Thyroid gland (tissue), 4 donors: ENCODE data around the gene MN1.

Experiments
- POLR2A ChIP-seq, 2 donors: fragments of 450-650 bp; IDR thresholded peaks; one replicate each; pipeline ENCODE4 v1.6.1; 2017; ENCODE audit warnings: antibody characterized with exemption in 2 of 2, mild to moderate bottlenecking in 2 of 2, moderate library complexity in 1 of 2
- TF ChIP-seq, protein P1 (sequence below), 6 experiments: fragments of 200-600 bp in 3 of 6; fragments of 450-650 bp in 3 of 6; sonication (generic) in 3 of 6; IDR thresholded peaks; one replicate each; pipeline ENCODE4 v1.5.1; 2016 to 2019; ENCODE audit warnings: antibody characterized with exemption in 6 of 6, mild to moderate bottlenecking in 2 of 6, inconsistent platforms in 1 of 6, moderate library complexity in 1 of 6

DNA sequence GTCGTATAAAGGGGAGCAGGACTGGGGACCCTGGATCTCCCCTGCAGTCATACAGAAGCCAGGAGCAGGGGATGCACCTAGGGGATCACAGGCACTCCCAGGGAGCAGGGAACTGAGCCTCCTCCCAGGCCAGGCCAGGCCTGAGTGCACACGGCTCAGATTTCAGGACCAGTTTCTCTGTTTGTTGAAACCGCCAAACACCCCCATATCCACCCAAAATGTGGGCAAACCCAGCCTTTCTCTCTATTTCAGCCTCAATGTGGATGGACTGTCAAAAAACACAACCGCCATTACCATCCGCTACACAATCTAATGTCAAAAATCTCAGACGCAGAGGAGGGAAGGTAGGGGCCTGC, 17.5 kb downstream of the MN1 start:
- TF ChIP-seq POLR2A (IDR thresholded peaks at IDR 0.05), result no peak
- TF ChIP-seq, protein P1, sequence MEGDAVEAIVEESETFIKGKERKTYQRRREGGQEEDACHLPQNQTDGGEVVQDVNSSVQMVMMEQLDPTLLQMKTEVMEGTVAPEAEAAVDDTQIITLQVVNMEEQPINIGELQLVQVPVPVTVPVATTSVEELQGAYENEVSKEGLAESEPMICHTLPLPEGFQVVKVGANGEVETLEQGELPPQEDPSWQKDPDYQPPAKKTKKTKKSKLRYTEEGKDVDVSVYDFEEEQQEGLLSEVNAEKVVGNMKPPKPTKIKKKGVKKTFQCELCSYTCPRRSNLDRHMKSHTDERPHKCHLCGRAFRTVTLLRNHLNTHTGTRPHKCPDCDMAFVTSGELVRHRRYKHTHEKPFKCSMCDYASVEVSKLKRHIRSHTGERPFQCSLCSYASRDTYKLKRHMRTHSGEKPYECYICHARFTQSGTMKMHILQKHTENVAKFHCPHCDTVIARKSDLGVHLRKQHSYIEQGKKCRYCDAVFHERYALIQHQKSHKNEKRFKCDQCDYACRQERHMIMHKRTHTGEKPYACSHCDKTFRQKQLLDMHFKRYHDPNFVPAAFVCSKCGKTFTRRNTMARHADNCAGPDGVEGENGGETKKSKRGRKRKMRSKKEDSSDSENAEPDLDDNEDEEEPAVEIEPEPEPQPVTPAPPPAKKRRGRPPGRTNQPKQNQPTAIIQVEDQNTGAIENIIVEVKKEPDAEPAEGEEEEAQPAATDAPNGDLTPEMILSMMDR (IDR thresholded peaks at IDR 0.05), result no peak
